NCI-H2196 treated with DMSO at 0.1 percent for 48 hours (cell line): ENCODE data around the gene NTF4.
A peak's percentile ranks its signal among the peaks of the same experiment; 100 is the strongest.
"Not testable (repeated sequence)": the region's sequence is repeated elsewhere in the genome, so short reads cannot be mapped to it uniquely, and the experiment has no call there.

Experiments used
- DNase-seq: peaks from one replicate; lab custom pipeline; 2025; ENCODE audit not compliant: unreplicated experiment; lab: John Stamatoyannopoulos, UW

The NTF4 gene

GRCh38 chr19:49057636-49058234 lies 6.9 kb downstream of the NTF4 start, which contains the start of gene CGB7:
CGB7 (minus strand) TSS chr19:49057749; CDS start chr19:49055375, 2,374 bp downstream.
- peak; percentile 31 for DNase-seq

DNA sequence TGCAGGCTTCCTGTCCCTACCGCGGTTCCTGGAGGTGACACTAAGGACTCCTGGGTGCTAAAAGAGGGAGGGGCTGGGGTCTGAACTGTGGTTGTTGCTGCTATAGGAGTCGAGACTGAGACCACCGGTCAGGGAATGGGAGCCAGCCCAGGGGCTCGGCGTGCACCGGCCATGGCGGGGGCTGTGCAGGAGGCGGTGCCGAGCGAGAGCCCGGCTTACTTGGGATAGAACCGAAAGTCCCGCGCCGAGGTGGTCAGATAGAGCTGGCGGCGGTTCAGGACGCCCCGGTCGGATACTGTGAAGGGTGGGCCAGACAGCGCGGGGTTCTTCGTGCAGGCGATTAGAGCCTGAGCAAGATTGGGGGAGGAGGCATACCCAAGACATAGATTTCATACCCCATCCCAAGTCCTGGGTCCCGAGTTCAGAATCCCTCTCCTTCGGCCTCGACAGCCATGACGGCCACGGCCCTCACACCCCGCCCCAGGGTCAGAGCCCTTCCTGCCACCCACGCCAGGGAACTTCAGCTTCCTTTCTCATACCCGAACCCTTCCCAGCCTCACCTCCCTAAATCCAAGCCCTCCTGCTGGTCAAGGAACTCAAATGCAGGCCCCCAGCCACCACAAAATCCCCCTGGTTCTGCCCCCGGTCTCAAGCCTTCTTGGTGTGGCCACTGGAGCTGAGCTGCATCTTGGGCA lies 7.6 kb downstream of the NTF4 start:
- DNase-seq = not testable (repeated sequence)

DNA sequence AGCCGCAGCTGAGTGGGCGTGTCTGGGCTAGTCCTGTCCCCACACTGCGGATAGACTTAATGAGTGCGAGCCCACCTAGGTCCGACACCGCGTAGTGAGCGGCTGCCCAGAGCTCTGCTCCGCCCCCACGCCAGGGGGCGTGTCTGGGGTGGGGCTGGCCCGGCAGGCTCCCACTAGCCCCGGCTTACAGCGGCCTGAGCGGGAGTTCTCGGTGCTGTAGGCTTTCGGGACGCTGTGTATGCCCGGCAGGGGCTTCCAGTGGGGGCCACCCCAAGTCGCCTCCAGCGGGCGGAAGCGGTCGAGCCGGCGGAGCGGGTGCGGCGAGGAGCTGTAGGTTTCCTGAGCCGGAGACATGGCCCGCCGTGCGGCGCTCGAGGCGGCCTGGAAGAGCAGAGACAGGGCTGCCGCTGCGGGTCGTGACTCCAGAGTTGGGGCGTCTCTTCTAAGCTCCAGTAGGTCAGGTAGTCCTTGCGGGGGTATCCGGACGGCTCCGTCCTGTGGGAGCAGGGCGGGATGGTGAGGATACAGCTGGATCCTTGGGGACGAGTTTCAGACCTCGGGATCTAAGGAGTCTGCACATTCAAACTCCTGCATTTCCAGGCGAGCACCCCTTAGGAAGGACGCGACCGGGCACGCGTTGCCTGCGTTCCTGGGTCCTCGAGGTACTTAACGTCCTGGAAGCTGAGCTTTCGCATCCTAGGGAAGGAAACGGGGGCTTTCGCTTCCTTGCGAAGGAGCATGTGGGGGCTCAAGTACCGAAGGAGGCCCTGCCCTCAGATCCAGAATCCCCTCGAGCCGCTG lies 8.3 kb downstream of the NTF4 start:
- no peak for DNase-seq

DNA sequence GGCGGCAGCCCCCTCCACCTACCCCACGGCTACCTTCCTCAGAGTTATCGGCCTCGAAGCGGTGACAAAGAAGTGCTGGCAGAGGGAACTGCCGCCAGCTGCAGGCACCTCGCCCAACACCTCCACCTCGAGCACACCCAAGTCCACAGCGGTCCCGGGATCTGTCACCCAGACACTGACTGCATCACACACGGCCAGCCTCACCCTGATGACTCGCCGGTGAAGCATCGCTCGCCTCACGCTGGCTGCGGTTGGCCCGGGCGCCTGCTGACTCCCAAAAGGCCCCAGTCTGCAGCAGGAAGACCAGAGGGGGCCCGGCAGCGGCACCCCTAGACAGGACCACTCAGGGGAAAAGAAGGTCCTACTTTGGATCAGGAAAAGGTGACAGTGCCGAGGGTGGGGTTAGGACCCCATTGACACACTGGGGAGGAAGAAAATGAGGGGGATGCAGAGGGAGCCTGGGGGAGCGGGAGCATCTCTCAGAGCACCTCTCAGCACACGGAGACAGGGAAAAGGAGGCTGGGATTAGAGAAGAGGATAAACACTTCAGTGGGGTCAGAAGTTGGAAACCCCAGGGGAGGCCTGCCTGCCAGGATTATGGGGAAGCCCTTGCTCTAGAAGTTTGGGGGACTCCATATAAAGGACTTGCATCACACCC lies 14.1 kb downstream of the NTF4 start:
- not testable (repeated sequence) for DNase-seq

DNA sequence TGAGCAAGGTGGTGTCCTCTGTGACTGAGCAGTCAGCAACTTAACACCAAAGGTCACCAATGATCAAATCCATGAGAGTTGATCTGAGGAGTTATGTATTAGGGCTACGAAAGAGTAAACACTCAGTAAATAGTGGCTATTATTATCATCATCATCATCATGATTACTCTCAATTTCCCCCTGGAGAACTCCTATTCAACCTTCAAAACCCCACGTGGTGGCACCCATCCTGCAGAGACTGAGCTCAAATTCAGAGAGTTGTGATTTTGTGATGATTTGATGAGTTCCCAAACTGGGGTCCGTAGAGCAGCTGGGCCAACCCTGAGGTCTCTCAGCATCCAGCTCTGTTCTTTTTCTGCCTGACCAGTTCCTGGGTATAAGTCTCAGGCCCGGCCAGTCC lies 14.8 kb downstream of the NTF4 start:
- not testable (repeated sequence) for DNase-seq

DNA sequence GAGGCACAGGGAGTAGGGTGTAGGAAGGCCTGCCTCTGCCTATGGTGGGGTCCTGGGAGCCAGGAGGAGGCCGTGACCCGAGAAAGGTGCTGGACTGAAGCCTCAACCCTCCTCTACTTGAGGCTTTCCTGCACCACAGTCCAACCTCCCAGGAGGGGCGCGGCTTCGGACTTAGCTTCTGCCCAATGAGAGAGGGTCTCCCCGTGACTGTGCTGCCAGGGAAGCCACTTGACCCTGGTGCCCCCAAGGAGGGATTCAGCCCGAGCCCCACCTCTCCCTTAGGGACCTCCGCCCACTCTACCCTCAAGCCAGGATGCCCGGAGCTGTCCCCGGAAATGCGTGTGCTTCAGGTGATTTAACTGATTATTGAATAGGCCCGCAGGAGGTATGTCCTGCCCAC lies 15.6 kb downstream of the NTF4 start, which contains the start of gene CGB8:
TSS of gene CGB8 (minus strand) at position 101 of the 400 bp plus-strand sequence. CDS start 372 bp downstream, outside the sequence.
- DNase-seq = not testable (repeated sequence)

GRCh38 chr19:49043548-49043947 lies 21.1 kb downstream of the NTF4 start, which contains the start of gene CGB5:
CGB5 (plus strand) TSS chr19:49043848; CDS start chr19:49044210, 362 bp downstream.
- DNase-seq = not testable (repeated sequence)

- DNase-seq = not testable (repeated sequence)
Measured at GRCh38 chr19:49042666-49043065, 22.0 kb downstream of the NTF4 start.

DNA sequence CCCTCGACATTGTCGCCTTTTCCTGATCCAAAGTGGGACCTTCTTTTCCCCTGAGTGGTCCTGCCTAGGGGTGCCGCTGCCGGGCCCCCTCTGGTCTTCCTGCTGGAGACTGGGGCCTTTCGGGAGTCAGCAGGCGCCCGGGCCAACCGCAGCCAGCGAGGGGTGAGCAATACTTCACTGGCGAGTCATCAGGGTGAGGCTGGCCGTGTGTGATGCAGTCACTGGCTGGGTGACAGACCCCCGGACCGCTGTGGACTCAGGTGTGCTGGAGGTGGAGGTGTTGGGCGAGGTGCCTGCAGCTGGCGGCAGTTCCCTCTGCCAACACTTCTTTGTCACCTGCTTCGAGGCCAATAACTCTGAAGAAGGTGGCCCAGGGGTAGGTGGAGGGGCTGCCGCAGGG lies 22.4 kb downstream of the NTF4 start:
- DNase-seq = no peak

- not testable (repeated sequence) for DNase-seq
Measured at GRCh38 chr19:49039736-49040135, 24.9 kb downstream of the NTF4 start.

GRCh38 chr19:49038557-49039276 lies 25.9 kb downstream of the NTF4 start:
- not testable (repeated sequence) for DNase-seq

DNA sequence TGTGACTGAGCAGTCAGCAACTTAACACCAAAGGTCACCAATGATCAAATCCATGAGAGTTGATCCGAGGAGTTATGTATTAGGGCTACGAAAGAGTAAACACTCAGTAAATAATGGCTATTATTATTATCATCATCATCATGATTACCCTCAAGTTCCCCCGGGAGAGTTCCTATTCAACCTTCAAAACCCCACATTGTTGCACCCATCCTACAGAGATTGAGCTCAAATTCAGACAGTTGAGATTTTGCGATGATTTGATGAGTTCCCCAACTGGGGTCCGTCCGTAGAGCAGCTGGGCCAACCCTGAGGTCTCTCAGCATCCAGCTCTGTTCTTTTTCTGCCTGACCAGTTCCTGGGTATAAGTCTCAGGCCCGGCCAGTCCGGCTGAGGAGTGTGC lies 26.5 kb downstream of the NTF4 start:
- DNase-seq = not testable (repeated sequence)

- DNase-seq = not testable (repeated sequence)
Measured at GRCh38 chr19:49036815-49037214, 27.8 kb downstream of the NTF4 start, which contains the start of gene CGB1. CGB1 (minus strand) TSS chr19:49036895; CDS start chr19:49036711, 184 bp downstream.

DNA sequence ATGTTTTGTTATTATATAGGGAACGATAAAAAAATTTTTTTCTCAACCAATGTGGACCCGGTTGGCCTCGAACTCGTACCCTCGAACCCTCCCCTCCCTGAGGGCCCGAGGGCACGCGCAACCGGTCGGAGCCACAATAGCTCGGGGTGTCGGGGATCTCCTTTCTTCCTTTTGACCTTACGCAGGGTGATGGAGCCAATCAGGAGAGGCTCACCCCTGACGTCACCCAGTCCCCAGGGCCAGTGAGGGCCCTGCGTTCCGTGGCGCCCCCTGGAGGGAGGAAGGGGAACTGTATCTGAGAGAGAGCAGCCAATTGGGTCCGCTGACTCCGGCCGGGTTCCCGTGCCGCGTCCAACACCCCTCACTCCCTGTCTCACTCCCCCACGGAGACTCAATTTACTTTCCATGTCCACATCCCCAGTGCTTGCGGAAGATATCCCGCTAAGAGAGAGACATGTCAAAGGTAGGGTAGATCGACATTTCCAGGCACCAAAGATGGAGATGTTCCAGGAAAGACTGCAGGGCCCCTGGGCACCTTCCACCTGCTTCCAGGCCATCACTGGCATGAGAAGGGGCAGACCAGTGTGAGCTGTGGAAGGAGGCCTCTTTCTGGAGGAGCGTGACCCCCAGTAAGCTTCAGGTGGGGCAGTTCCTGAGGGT lies 32.8 kb downstream of the NTF4 start, which contains the start of gene CGB2:
TSS of gene CGB2 (plus strand) at position 249 of the 660 bp plus-strand sequence. CDS start at position 455, 206 bp downstream.
- DNase-seq = not testable (repeated sequence)

- DNase-seq = not testable (repeated sequence)
Measured at GRCh38 chr19:49030323-49030722, 34.3 kb downstream of the NTF4 start.

DNA sequence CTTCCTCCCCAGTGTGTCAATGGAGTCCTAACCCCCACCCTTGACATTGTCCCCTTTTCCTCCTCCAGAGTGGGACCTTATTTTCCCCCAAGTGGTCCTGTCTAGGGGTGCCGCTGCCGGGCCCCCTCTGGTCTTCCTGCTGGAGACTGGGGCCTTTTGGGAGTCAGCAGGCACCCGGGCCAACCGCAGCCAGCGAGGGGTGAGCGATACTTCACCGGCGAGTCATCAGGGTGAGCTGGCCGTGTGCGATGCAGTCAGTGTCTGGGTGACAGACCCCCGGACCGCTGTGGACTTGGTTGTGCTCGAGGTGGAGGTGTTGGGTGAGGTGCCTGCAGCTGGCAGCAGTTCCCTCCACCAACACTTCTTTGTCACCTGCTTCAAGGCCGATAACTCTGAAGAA lies 34.9 kb downstream of the NTF4 start:
- not testable (repeated sequence) for DNase-seq

DNA sequence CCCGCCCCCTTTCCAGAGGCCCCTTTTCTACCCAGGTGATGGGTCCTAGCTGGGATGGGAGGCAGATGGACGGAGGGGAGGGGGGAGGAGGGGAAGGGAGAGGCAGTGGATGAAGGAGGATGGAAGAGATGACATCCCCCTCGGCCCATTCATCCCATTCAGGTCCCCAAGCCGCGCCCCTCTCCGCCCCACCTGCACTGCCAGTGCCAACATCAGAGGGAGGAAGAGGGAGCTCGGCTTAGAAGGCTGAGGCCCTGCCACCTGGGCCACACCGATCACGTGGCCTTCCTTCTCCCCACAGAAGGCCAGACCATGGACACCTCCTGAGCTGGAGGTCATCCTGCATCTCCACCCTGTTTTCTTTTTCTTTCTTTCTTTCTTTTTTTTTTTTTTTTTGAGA lies 35.9 kb downstream of the NTF4 start:
- DNase-seq = not testable (repeated sequence)

DNA sequence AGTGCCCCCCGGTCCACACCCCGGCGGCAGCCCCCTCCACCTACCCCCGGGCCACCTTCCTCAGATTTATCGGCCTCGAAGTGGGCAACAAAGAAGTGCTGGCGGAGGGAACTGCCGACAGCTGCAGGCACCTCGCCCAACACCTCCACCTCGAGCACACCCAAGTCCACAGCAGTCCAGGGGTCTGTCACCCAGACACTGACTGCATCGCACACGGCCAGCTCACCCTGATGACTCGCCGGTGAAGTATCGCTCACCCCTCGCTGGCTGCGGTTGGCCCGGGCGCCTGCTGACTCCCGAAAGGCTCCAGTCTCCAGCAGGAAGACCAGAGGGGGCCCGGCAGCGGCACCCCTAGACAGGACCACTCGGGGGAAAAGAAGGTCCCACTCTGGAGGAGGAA lies 39.0 kb downstream of the NTF4 start:
- DNase-seq = not testable (repeated sequence)

DNA sequence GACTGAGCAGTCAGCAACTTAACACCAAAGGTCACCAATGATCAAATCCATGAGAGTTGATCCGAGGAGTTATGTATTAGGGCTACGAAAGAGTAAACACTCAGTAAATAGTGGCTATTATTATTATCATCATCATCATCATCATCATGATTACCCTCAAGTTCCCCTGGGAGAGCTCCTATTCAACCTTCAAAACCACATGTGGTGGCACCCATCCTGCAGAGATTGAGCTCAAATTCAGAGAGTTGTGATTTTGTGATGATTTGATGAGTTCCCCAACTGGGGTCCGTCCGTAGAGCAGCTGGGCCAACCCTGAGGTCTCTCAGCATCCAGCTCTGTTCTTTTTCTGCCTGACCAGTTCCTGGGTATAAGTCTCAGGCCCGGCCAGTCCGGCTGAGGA lies 39.5 kb downstream of the NTF4 start:
- not testable (repeated sequence) for DNase-seq
